Astrocyte (in vitro differentiated cells and primary cell): ENCODE data around the gene MEIKIN. TPM values are rescaled to one million over a fixed set of nuclear protein-coding genes. Genes with fewer than 3 reads are reported as not detected.

Source experiments
- DNase-seq: peaks from one replicate; pipeline ENCODE4 v3.0.0-alpha.2; 2010; ENCODE audit warnings: low read depth
- FAIRE-seq: peaks from 2 replicates; lab custom pipeline; 2011; peaks lifted over from hg19 to GRCh38; lab: Jason Lieb, UNC
- H2AFZ ChIP-seq: 2 replicates; pipeline ENCODE4 v1.6.0; 2012; ENCODE audit warnings: low read depth, low read length, inconsistent platforms
- H3K27ac ChIP-seq: 2 replicates; pipeline ENCODE4 v1.5.1; 2011; ENCODE audit warnings: low read depth, low read length, inconsistent platforms
- H3K27me3 ChIP-seq: 2 replicates; pipeline ENCODE4 v1.6.0; 2011; ENCODE audit warnings: low read length, inconsistent platforms; ENCODE audit not compliant: insufficient read depth
- H3K36me3 ChIP-seq: 2 replicates; pipeline ENCODE4 v1.5.1; 2011; ENCODE audit warnings: low read length, inconsistent platforms; ENCODE audit not compliant: insufficient read depth
- H3K4me1 ChIP-seq: 2 replicates; pipeline ENCODE4 v1.5.1; 2011; ENCODE audit warnings: low read length, inconsistent platforms; ENCODE audit not compliant: insufficient read depth
- H3K4me2 ChIP-seq: 2 replicates; pipeline ENCODE4 v1.6.0; 2012; ENCODE audit warnings: low read length, inconsistent platforms
- H3K4me3 ChIP-seq: 2 replicates; pipeline ENCODE4 v1.5.1; 2011; ENCODE audit warnings: low read depth, mild to moderate bottlenecking, low read length, inconsistent platforms; ENCODE audit not compliant: insufficient read depth
- H3K79me2 ChIP-seq: 2 replicates; pipeline ENCODE4 v1.6.0; 2012; ENCODE audit warnings: mild to moderate bottlenecking, low read length, inconsistent platforms; ENCODE audit not compliant: insufficient read depth
- H3K9ac ChIP-seq: 2 replicates; pipeline ENCODE4 v1.6.0; 2012; ENCODE audit warnings: mild to moderate bottlenecking, low read length, inconsistent platforms
- H3K9me3 ChIP-seq: 2 replicates; pipeline ENCODE4 v1.5.1; 2012; ENCODE audit warnings: low read depth, mild to moderate bottlenecking, low read length, inconsistent platforms; ENCODE audit not compliant: insufficient read depth
- H4K20me1 ChIP-seq: 2 replicates; pipeline ENCODE4 v1.6.0; 2012; ENCODE audit warnings: low read length, inconsistent platforms; ENCODE audit not compliant: insufficient read depth
- H3K27ac Mint-ChIP-seq: one replicate; pipeline ENCODE4 v1.8.0; 2021; ENCODE audit warnings: mild to moderate bottlenecking, mixed read lengths; ENCODE audit not compliant: unreplicated experiment
- H3K27me3 Mint-ChIP-seq: one replicate; pipeline ENCODE4 v1.8.0; 2021; ENCODE audit warnings: low read depth, mixed read lengths; ENCODE audit not compliant: unreplicated experiment
- H3K36me3 Mint-ChIP-seq: one replicate; pipeline ENCODE4 v1.8.0; 2021; ENCODE audit warnings: low read depth, mixed read lengths; ENCODE audit not compliant: unreplicated experiment
- H3K4me1 Mint-ChIP-seq: one replicate; pipeline ENCODE4 v1.8.0; 2021; ENCODE audit warnings: low read depth, mixed read lengths; ENCODE audit not compliant: unreplicated experiment
- H3K4me3 Mint-ChIP-seq: one replicate; pipeline ENCODE4 v1.8.0; 2021; ENCODE audit warnings: mild to moderate bottlenecking, moderate library complexity, mixed read lengths; ENCODE audit not compliant: unreplicated experiment
- H3K9me3 Mint-ChIP-seq: one replicate; pipeline ENCODE4 v1.8.0; 2021; ENCODE audit warnings: mild to moderate bottlenecking, mixed read lengths; ENCODE audit not compliant: unreplicated experiment
- CTCF ChIP-seq: IDR thresholded peaks from 2 replicates; pipeline ENCODE4 v1.5.1; 2011; ENCODE audit warnings: low read depth, mild to moderate bottlenecking, inconsistent platforms, low read length, moderate library complexity; ENCODE audit not compliant: insufficient read depth
- EZH2 ChIP-seq: IDR thresholded peaks from 2 replicates; pipeline ENCODE4 v1.6.1; 2012; ENCODE audit warnings: mild to moderate bottlenecking, low read length, inconsistent platforms; ENCODE audit not compliant: insufficient read depth
- total RNA-seq: library from RNA; stranded (reverse); gene quantifications from 2 replicates; pipeline ENCODE4 v1.2.1, GENCODE V29; 2021

Gene MEIKIN
- total RNA-seq, 1 donor from 2014 or later: not detected

GRCh38 chr5:131769961-131770360 lies 175.5 kb downstream of the MEIKIN start:
- H3K4me3 ChIP-seq: no peak overlapping the region
- H3K9me3 ChIP-seq: no peaks in the 10 kb centered on the region
- Mint-ChIP-seq H3K4me3 (no peak overlapping the region), H3K4me1 (peaks cover 21% of the 10 kb centered on the region), H3K27ac (no peak overlapping the region), H3K36me3 (peaks cover 2% of the 10 kb centered on the region), H3K9me3 (no peaks in the 10 kb centered on the region), H3K27me3 (no peaks in the 10 kb centered on the region)
- H3K9ac ChIP-seq: no peak overlapping the region
- no peak for DNase-seq
- FAIRE-seq: no peak
- no peaks in the 10 kb centered on the region for H3K27me3 ChIP-seq
- H3K4me2 ChIP-seq: no peak overlapping the region
- no peaks in the 10 kb centered on the region for H3K36me3 ChIP-seq
- TF ChIP-seq EZH2 (no peak), CTCF (no peak)
- H2AFZ ChIP-seq: no peak overlapping the region
- H4K20me1 ChIP-seq: peaks cover 89% of the 10 kb centered on the region
- peaks cover 98% of the 10 kb centered on the region for H3K79me2 ChIP-seq
- no peak overlapping the region for H3K27ac ChIP-seq
- no peaks in the 10 kb centered on the region for H3K4me1 ChIP-seq

GRCh38 chr5:131769336-131769735 lies 176.1 kb downstream of the MEIKIN start:
- H3K79me2 ChIP-seq: peaks cover 98% of the 10 kb centered on the region
- TF ChIP-seq CTCF (no peak), EZH2 (no peak)
- Mint-ChIP-seq H3K27me3 (no peaks in the 10 kb centered on the region), H3K4me1 (peaks cover 21% of the 10 kb centered on the region), H3K27ac (no peak overlapping the region), H3K36me3 (peaks cover 5% of the 10 kb centered on the region), H3K4me3 (no peak overlapping the region), H3K9me3 (no peaks in the 10 kb centered on the region)
- no peaks in the 10 kb centered on the region for H3K36me3 ChIP-seq
- peak; percentile 77 for FAIRE-seq
- no peak overlapping the region for H3K27ac ChIP-seq
- H3K27me3 ChIP-seq: no peaks in the 10 kb centered on the region
- H3K9me3 ChIP-seq: no peaks in the 10 kb centered on the region
- no peak for DNase-seq
- H3K4me3 ChIP-seq: no peak overlapping the region
- peaks cover 90% of the 10 kb centered on the region for H4K20me1 ChIP-seq
- no peaks in the 10 kb centered on the region for H3K4me1 ChIP-seq
- H2AFZ ChIP-seq: no peak overlapping the region
- no peak overlapping the region for H3K9ac ChIP-seq
- no peak overlapping the region for H3K4me2 ChIP-seq

DNA sequence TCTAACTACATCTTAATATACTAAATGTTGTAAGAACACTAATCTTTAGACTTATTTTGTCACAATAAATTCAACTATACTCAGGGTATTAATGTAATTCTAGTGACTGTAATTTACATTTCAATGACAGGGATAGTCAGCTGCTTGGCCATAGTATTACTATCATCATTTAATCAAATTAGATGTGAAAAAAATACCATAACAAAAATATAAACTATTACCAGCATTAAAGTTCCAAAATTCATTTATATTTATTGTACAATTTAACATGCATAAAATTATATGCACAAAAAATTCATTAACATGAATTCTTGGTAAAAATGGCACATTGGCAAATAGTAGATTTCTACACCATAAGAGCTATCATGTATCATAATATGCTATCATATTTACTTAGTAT lies 177.6 kb downstream of the MEIKIN start:
- peaks cover 98% of the 10 kb centered on the region for H3K79me2 ChIP-seq
- peaks cover 10% of the 10 kb centered on the region for H3K36me3 Mint-ChIP-seq
- H3K9me3 Mint-ChIP-seq: peaks cover 4% of the 10 kb centered on the region
- H2AFZ ChIP-seq: no peak overlapping the region
- no peaks in the 10 kb centered on the region for H3K36me3 ChIP-seq
- H3K27me3 Mint-ChIP-seq: no peaks in the 10 kb centered on the region
- no peaks in the 10 kb centered on the region for H3K4me1 ChIP-seq
- no peak overlapping the region for H3K4me3 ChIP-seq
- H3K4me2 ChIP-seq: no peak overlapping the region
- TF ChIP-seq EZH2 (no peak), CTCF (no peak)
- DNase-seq (no peak), FAIRE-seq (no peak)
- H3K4me3 Mint-ChIP-seq: no peak overlapping the region
- H3K27ac ChIP-seq: no peak overlapping the region
- no peak overlapping the region for H3K27ac Mint-ChIP-seq
- H3K9ac ChIP-seq: no peak overlapping the region
- peaks cover 85% of the 10 kb centered on the region for H4K20me1 ChIP-seq
- H3K27me3 ChIP-seq: no peaks in the 10 kb centered on the region
- no peaks in the 10 kb centered on the region for H3K9me3 ChIP-seq
- H3K4me1 Mint-ChIP-seq: peaks cover 21% of the 10 kb centered on the region
